Type B pancreatic cell (in vitro differentiated cells): ENCODE results near the gene PTPN9. TPM values are rescaled to one million over a fixed set of nuclear protein-coding genes. Genes with fewer than 3 reads are reported as not detected.
A peak's percentile ranks its signal among the peaks of the same experiment; 100 is the strongest.
"Not testable (repeated sequence)": the region's sequence is repeated elsewhere in the genome, so short reads cannot be mapped to it uniquely, and the experiment has no call there.

Source experiments
- DNase-seq: peaks from one replicate; pipeline ENCODE4 v3.0.0; 2021; ENCODE audit warnings: mixed read lengths; ENCODE audit not compliant: unreplicated experiment; ENCODE audit errors: extremely low spot score
- H3K27ac Mint-ChIP-seq: 2 replicates; pipeline ENCODE4 v1.8.0; 2021; ENCODE audit warnings: mild to moderate bottlenecking, mixed read lengths
- H3K27me3 Mint-ChIP-seq: 2 replicates; pipeline ENCODE4 v1.8.0; 2021; ENCODE audit warnings: mixed read lengths
- H3K36me3 Mint-ChIP-seq: 2 replicates; pipeline ENCODE4 v1.8.0; 2021; ENCODE audit warnings: mixed read lengths
- H3K4me1 Mint-ChIP-seq: one replicate; pipeline ENCODE4 v1.8.0; 2021; ENCODE audit warnings: mixed read lengths; ENCODE audit not compliant: unreplicated experiment
- H3K4me3 Mint-ChIP-seq: 2 replicates; pipeline ENCODE4 v1.8.0; 2021; ENCODE audit warnings: mild to moderate bottlenecking, mixed read lengths
- H3K9me3 Mint-ChIP-seq: 2 replicates; pipeline ENCODE4 v1.8.0; 2021; ENCODE audit warnings: mixed read lengths
- CTCF ChIP-seq: fragments of 200-600 bp; sonication (generic); conservative IDR thresholded peaks from 2 replicates; pipeline ENCODE4 v1.5.0; 2021; ENCODE audit warnings: antibody characterized with exemption, mild to moderate bottlenecking
- total RNA-seq: library from RNA; stranded (reverse); gene quantifications from 2 replicates; pipeline ENCODE4 v1.2.1, GENCODE V29; 2021; ENCODE audit warnings: low replicate concordance

Gene PTPN9
- total RNA-seq, 1 donor from 2014 or later, result 31.3 TPM

- no peak for DNase-seq
- no peak overlapping the region for H3K4me3 Mint-ChIP-seq
- H3K9me3 Mint-ChIP-seq, result no peaks in the 10 kb centered on the region
- no peak for TF ChIP-seq CTCF
- peak overlapping the region; percentile 18 for H3K27ac Mint-ChIP-seq
- H3K27me3 Mint-ChIP-seq, result no peaks in the 10 kb centered on the region
- H3K4me1 Mint-ChIP-seq, result peaks cover 15% of the 10 kb centered on the region
- H3K36me3 Mint-ChIP-seq, result peaks cover 8% of the 10 kb centered on the region
Measured at GRCh38 chr15:75554717-75555116, 24.4 kb downstream of the PTPN9 start.

GRCh38 chr15:75553659-75554058 is 25.5 kb downstream of the PTPN9 start:
- Mint-ChIP-seq H3K36me3 (peaks cover 4% of the 10 kb centered on the region), H3K27me3 (no peaks in the 10 kb centered on the region), H3K27ac (peak overlapping the region; percentile 8), H3K4me1 (peaks cover 15% of the 10 kb centered on the region), H3K4me3 (no peak overlapping the region), H3K9me3 (no peaks in the 10 kb centered on the region)
- no peak for TF ChIP-seq CTCF
- DNase-seq, result no peak

- Mint-ChIP-seq H3K4me1 (peaks cover 15% of the 10 kb centered on the region), H3K27ac (no peak overlapping the region), H3K9me3 (no peaks in the 10 kb centered on the region), H3K36me3 (no peaks in the 10 kb centered on the region), H3K4me3 (no peak overlapping the region), H3K27me3 (no peaks in the 10 kb centered on the region)
- no peak for TF ChIP-seq CTCF
- DNase-seq, result no peak
Measured at GRCh38 chr15:75551091-75551490, 28.0 kb downstream of the PTPN9 start.

- no peak for TF ChIP-seq CTCF
- no peaks in the 10 kb centered on the region for H3K27me3 Mint-ChIP-seq
- H3K9me3 Mint-ChIP-seq, result no peaks in the 10 kb centered on the region
- peaks cover 8% of the 10 kb centered on the region for H3K36me3 Mint-ChIP-seq
- no peak overlapping the region for H3K4me3 Mint-ChIP-seq
- H3K27ac Mint-ChIP-seq, result no peak overlapping the region
- no peak for DNase-seq
- H3K4me1 Mint-ChIP-seq, result peaks cover 26% of the 10 kb centered on the region
Measured at GRCh38 chr15:75545064-75545463, 34.1 kb downstream of the PTPN9 start.

- no peak overlapping the region for H3K27ac Mint-ChIP-seq
Measured at GRCh38 chr15:75544359-75544758, 34.8 kb downstream of the PTPN9 start.

GRCh38 chr15:75542949-75543545 is 36.1 kb downstream of the PTPN9 start:
- Mint-ChIP-seq H3K36me3 (peaks cover 13% of the 10 kb centered on the region), H3K27ac (peak overlapping the region; percentile 56), H3K4me1 (peaks cover 31% of the 10 kb centered on the region)
- not testable (repeated sequence) for H3K9me3 Mint-ChIP-seq, H3K27me3 Mint-ChIP-seq, DNase-seq, H3K4me3 Mint-ChIP-seq

More at GRCh38 chr15:75544359-75544758, 34.8 kb downstream of the PTPN9 start:
- no peaks in the 10 kb centered on the region for H3K27me3 Mint-ChIP-seq
- peaks cover 26% of the 10 kb centered on the region for H3K4me1 Mint-ChIP-seq
- no peak for DNase-seq
- H3K4me3 Mint-ChIP-seq, result no peak overlapping the region
- TF ChIP-seq CTCF, result no peak
- H3K36me3 Mint-ChIP-seq, result peaks cover 8% of the 10 kb centered on the region
- H3K9me3 Mint-ChIP-seq, result no peaks in the 10 kb centered on the region
